ENCODE data around the gene ACACA. TPM values are rescaled to one million over a fixed set of nuclear protein-coding genes. Genes with fewer than 3 reads are reported as not detected.

The ACACA gene
- total RNA-seq, 6 experiments from 2014 or later = 37.7 to 43.0 (median 40.7) TPM

GRCh38 chr17:37118366-37119137 lies 288.1 kb downstream of the ACACA start:
- Mint-ChIP-seq H3K27ac (no peak overlapping the region), H3K27me3 (ENCODE audit: insufficient read depth) (no peaks in the 10 kb centered on the region), H3K9me3 (no peaks in the 10 kb centered on the region), H3K4me1 (ENCODE audit: low read depth) (no peaks in the 10 kb centered on the region), H3K36me3 (ENCODE audit: low read depth) (peaks cover 17% of the 10 kb centered on the region), H3K4me3 (no peak overlapping the region)
- no peak for DNase-seq
- no peak for TF ChIP-seq CTCF (IDR thresholded peaks at IDR 0.05)

- Mint-ChIP-seq H3K4me3 (no peak overlapping the region), H3K36me3 (ENCODE audit: low read depth) (peaks cover 17% of the 10 kb centered on the region), H3K9me3 (no peaks in the 10 kb centered on the region), H3K27ac (no peak overlapping the region), H3K27me3 (ENCODE audit: insufficient read depth) (no peaks in the 10 kb centered on the region; the same call in 1 of the 2 replicates), H3K4me1 (ENCODE audit: low read depth) (no peaks in the 10 kb centered on the region)
- TF ChIP-seq CTCF (IDR thresholded peaks at IDR 0.05) = no peak
- no peak for DNase-seq
Measured at GRCh38 chr17:37117373-37118142, 289.1 kb downstream of the ACACA start.

GRCh38 chr17:37116671-37117185 lies 289.9 kb downstream of the ACACA start:
- Mint-ChIP-seq H3K27ac (no peak overlapping the region), H3K36me3 (ENCODE audit: low read depth) (peaks cover 9% of the 10 kb centered on the region)

GRCh38 chr17:37111329-37111728 lies 295.3 kb downstream of the ACACA start:
- DNase-seq = no peak
- no peaks in the 10 kb centered on the region; the same call in 1 of the 2 replicates for H3K27me3 Mint-ChIP-seq (ENCODE audit: insufficient read depth)
- no peak overlapping the region for H3K4me3 Mint-ChIP-seq
- H3K27ac Mint-ChIP-seq = no peak overlapping the region
- no peak for TF ChIP-seq CTCF (IDR thresholded peaks at IDR 0.05)
- no peaks in the 10 kb centered on the region for H3K4me1 Mint-ChIP-seq (ENCODE audit: low read depth)
- peaks cover 6% of the 10 kb centered on the region; the same call in 1 of the 2 replicates for H3K36me3 Mint-ChIP-seq (ENCODE audit: low read depth)
- H3K9me3 Mint-ChIP-seq = no peaks in the 10 kb centered on the region

More at GRCh38 chr17:37116671-37117185, 289.9 kb downstream of the ACACA start:
- H3K4me3 Mint-ChIP-seq = no peak overlapping the region
- TF ChIP-seq CTCF (IDR thresholded peaks at IDR 0.05) = no peak
- H3K27me3 Mint-ChIP-seq (ENCODE audit: insufficient read depth) = no peaks in the 10 kb centered on the region; the same call in 1 of the 2 replicates
- no peaks in the 10 kb centered on the region for H3K9me3 Mint-ChIP-seq
- DNase-seq = no peak
- no peaks in the 10 kb centered on the region for H3K4me1 Mint-ChIP-seq (ENCODE audit: low read depth)

GRCh38 chr17:37110746-37111145 lies 295.9 kb downstream of the ACACA start:
- Mint-ChIP-seq H3K27me3 (ENCODE audit: insufficient read depth) (no peaks in the 10 kb centered on the region; the same call in 1 of the 2 replicates), H3K4me1 (ENCODE audit: low read depth) (no peaks in the 10 kb centered on the region), H3K4me3 (no peak overlapping the region), H3K36me3 (ENCODE audit: low read depth) (peaks cover 6% of the 10 kb centered on the region; the same call in 1 of the 2 replicates), H3K27ac (no peak overlapping the region), H3K9me3 (no peaks in the 10 kb centered on the region)
- no peak for TF ChIP-seq CTCF (IDR thresholded peaks at IDR 0.05)
- no peak for DNase-seq

Data from HFFc6 (cell line).